ENCODE results near the gene TCF4.

TCF4 gene

GRCh38 chr18:55552526-55553189 lies 35.3 kb downstream of the TCF4 start:
- no peak for TF ChIP-seq CTCF (IDR thresholded peaks at IDR 0.05; ENCODE audit: extremely low read depth, insufficient read depth, missing control alignments)
- no peak for DNase-seq (ENCODE audit: low spot score)
- in situ Hi-C loops (cut with MboI; ENCODE audit: low pct_unique_long_range_greater_than_20kb, low sequenced_read_pairs, unreplicated experiment), result no loop called here

GRCh38 chr18:55551227-55551626 lies 36.8 kb downstream of the TCF4 start:
- in situ Hi-C loops (cut with MboI; ENCODE audit: low pct_unique_long_range_greater_than_20kb, low sequenced_read_pairs, unreplicated experiment), result no loop called here
- no peak for DNase-seq (ENCODE audit: low spot score)
- no peak for TF ChIP-seq CTCF (IDR thresholded peaks at IDR 0.05; ENCODE audit: extremely low read depth, insufficient read depth, missing control alignments)

DNA sequence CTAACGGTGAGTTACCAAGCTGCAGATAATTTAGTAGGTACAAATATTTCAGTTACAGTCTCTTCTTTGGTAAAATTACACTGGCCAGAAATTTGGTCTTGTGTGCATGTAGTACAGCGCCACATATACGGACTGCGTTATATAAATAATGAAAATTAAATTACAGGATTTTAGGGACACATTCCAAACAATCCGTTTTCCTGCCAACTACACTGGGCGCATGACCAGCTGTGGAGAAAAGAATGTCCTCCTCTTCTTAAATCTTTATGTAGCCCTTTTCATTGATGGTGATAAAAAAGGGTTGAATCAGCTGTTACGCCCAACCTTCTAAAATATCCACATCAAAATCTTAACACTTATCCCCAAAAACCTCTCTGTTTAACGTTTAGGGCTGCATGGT lies 37.5 kb downstream of the TCF4 start:
- no peak for TF ChIP-seq CTCF (IDR thresholded peaks at IDR 0.05; ENCODE audit: extremely low read depth, insufficient read depth, missing control alignments)
- DNase-seq (ENCODE audit: low spot score), result no peak
- in situ Hi-C loops (cut with MboI; ENCODE audit: low pct_unique_long_range_greater_than_20kb, low sequenced_read_pairs, unreplicated experiment), result no loop called here

GRCh38 chr18:55549474-55550104 lies 38.4 kb downstream of the TCF4 start:
- in situ Hi-C loops (cut with MboI; ENCODE audit: low pct_unique_long_range_greater_than_20kb, low sequenced_read_pairs, unreplicated experiment), result no loop called here
- TF ChIP-seq CTCF (IDR thresholded peaks at IDR 0.05; ENCODE audit: extremely low read depth, insufficient read depth, missing control alignments), result no peak
- DNase-seq (ENCODE audit: low spot score), result no peak

GRCh38 chr18:55547705-55548056 lies 40.3 kb downstream of the TCF4 start:
- TF ChIP-seq CTCF (IDR thresholded peaks at IDR 0.05; ENCODE audit: extremely low read depth, insufficient read depth, missing control alignments), result no peak
- DNase-seq (ENCODE audit: low spot score), result no peak
- in situ Hi-C loops (cut with MboI; ENCODE audit: low pct_unique_long_range_greater_than_20kb, low sequenced_read_pairs, unreplicated experiment), result no loop called here

- in situ Hi-C loops (cut with MboI; ENCODE audit: low pct_unique_long_range_greater_than_20kb, low sequenced_read_pairs, unreplicated experiment), result no loop called here
- DNase-seq (ENCODE audit: low spot score), result no peak
- TF ChIP-seq CTCF (IDR thresholded peaks at IDR 0.05; ENCODE audit: extremely low read depth, insufficient read depth, missing control alignments), result no peak
These were observed 40.9 kb downstream of the TCF4 start for GRCh38 chr18:55546851-55547704.

Measured in GM13977 (cell line).